ENCODE results near the gene BCAR1. TPM values are rescaled to one million over a fixed set of nuclear protein-coding genes. Genes with fewer than 3 reads are reported as not detected.

The BCAR1 gene
- total RNA-seq, 5 donors from 2014 or later (not counting 1 experiment from before 2014, with no cell fraction given): 0.49 to 1.6 (median 0.98) TPM

GRCh38 chr16:75248142-75248535 is 3.3 kb downstream of the BCAR1 start:
- peaks cover 0 to 17% of the 10 kb centered on the region in 2 experiments for H3K4me1 ChIP-seq (ENCODE audit: control insufficient read depth in 1 of 2, extremely low read depth in 1 of 2, insufficient read depth in 2 of 2, low read length in 2 of 2)
- no peaks in the 10 kb centered on the region for H3K36me3 Mint-ChIP-seq
- H3K27ac ChIP-seq (ENCODE audit: low read length): no peak overlapping the region
- H3K36me3 ChIP-seq (ENCODE audit: control insufficient read depth in 2 of 2, extremely low read depth in 1 of 2, insufficient read depth in 1 of 2, low read length in 1 of 2): no peaks in the 10 kb centered on the region
- 71% methylated on average over 12 of the region's 13 CpGs for WGBS (ENCODE audit: insufficient coverage)
- H3K9me3 Mint-ChIP-seq: no peaks in the 10 kb centered on the region
- H3K4me3 Mint-ChIP-seq: no peak overlapping the region
- DNase-seq: no peak
- no peak overlapping the region for H3K27ac Mint-ChIP-seq
- no peak for ATAC-seq (replicated peaks in 1 of 4)
- CTCF ChIA-PET: no interaction called here
- no peaks in the 10 kb centered on the region for H3K9me3 ChIP-seq
- H3K4me1 Mint-ChIP-seq: peaks cover 9 to 12% (median 10%) of the 10 kb centered on the region in 3 donors
- no peak overlapping the region for H3K4me3 ChIP-seq (ENCODE audit: control insufficient read depth in 1 of 2, extremely low read depth in 1 of 2, low read length in 1 of 2)
- POLR2A ChIA-PET: no interaction called here
- peaks cover 4 to 40% of the 10 kb centered on the region in 2 donors for H3K27me3 Mint-ChIP-seq
- H3K27me3 ChIP-seq (replicated peaks in 1 of 2; ENCODE audit: control insufficient read depth in 2 of 2, extremely low read depth in 1 of 2, insufficient read depth in 2 of 2, low read length in 1 of 2): peaks cover 0 to 67% of the 10 kb centered on the region in 2 experiments

DNA sequence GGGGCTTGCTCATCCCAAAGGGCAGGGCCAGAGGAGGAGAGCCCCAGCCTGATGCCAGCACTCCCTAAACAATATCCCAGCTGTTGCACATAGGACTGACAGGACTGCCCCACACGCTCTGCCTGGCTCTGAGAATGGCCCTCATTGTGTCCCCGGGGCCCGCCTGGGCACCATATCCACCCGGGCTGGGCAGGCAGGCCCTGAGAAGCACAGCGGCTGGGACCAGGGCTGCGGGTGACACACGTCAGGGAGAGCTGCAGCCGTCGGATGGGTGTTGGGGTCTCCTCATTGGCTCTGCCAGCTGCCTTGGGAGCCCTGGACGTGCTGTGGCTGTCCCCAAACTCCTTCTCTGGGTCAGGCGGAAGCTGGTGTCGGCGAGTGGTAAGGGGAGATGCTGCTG is 4.2 kb downstream of the BCAR1 start:
- H3K27me3 ChIP-seq (replicated peaks in 1 of 2; ENCODE audit: control insufficient read depth in 2 of 2, extremely low read depth in 1 of 2, insufficient read depth in 2 of 2, low read length in 1 of 2): peaks cover 0 to 58% of the 10 kb centered on the region in 2 experiments
- H3K36me3 ChIP-seq (ENCODE audit: control insufficient read depth in 2 of 2, extremely low read depth in 1 of 2, insufficient read depth in 1 of 2, low read length in 1 of 2): no peaks in the 10 kb centered on the region
- no peak for DNase-seq
- H3K27ac ChIP-seq (ENCODE audit: low read length): no peak overlapping the region
- CTCF ChIA-PET: no interaction called here
- ATAC-seq (replicated peaks in 1 of 4): no peak
- POLR2A ChIA-PET: no interaction called here
- Mint-ChIP-seq H3K4me1 (peaks cover 9 to 12% (median 10%) of the 10 kb centered on the region in 3 donors), H3K9me3 (no peaks in the 10 kb centered on the region), H3K27ac (no peak overlapping the region), H3K27me3 (peaks cover 4 to 35% of the 10 kb centered on the region in 2 donors), H3K36me3 (no peaks in the 10 kb centered on the region), H3K4me3 (no peak overlapping the region)
- H3K4me1 ChIP-seq (ENCODE audit: control insufficient read depth in 1 of 2, extremely low read depth in 1 of 2, insufficient read depth in 2 of 2, low read length in 2 of 2): peaks cover 0 to 16% of the 10 kb centered on the region in 2 experiments
- no peaks in the 10 kb centered on the region for H3K9me3 ChIP-seq
- no peak overlapping the region for H3K4me3 ChIP-seq (ENCODE audit: control insufficient read depth in 1 of 2, extremely low read depth in 1 of 2, low read length in 1 of 2)
- WGBS (ENCODE audit: insufficient coverage): 91% methylated on average over 13 of the region's 13 CpGs

DNA sequence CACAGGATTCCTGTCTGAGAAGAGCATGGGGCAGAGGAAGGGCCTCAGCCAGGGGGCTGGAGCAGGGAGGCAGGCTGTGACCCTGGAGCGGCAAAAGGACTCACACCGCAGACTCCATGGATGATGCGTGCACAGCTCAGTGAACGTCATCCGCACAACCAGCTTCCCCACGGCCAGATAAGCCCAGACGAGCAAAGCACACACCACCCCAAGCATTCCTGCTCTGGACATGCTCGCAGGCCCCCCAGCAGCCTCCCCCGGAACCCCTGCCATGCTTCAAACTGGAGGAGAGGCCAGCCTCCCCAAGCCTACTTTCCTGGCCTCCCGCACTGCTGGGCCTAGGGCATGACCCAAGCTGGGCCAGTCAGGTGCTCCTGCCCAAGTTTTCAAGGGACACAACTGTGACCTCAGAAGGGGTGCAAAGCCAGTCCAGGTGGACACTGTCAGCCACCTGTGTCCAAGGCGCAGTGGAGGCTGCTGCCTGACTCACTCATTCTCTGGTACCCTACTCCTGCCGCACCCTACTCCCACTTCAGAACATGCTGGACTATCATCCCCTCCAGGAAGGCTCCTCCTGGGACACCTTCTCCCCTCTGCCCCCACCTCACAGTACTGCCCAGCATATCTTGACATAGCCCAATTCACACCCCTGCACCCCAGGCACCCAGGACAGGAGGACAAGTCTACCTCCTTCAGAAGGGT is 4.8 kb downstream of the BCAR1 start:
- H3K36me3 ChIP-seq (ENCODE audit: control insufficient read depth in 2 of 2, extremely low read depth in 1 of 2, insufficient read depth in 1 of 2, low read length in 1 of 2): no peaks in the 10 kb centered on the region
- peaks cover 0 to 52% of the 10 kb centered on the region in 2 experiments for H3K27me3 ChIP-seq (replicated peaks in 1 of 2; ENCODE audit: control insufficient read depth in 2 of 2, extremely low read depth in 1 of 2, insufficient read depth in 2 of 2, low read length in 1 of 2)
- no peaks in the 10 kb centered on the region for H3K9me3 ChIP-seq
- peaks cover 6 to 9% (median 6%) of the 10 kb centered on the region in 3 donors for H3K4me1 Mint-ChIP-seq
- H3K27ac ChIP-seq (ENCODE audit: low read length): no peak overlapping the region
- no peak for DNase-seq
- H3K36me3 Mint-ChIP-seq: no peaks in the 10 kb centered on the region
- H3K9me3 Mint-ChIP-seq: no peaks in the 10 kb centered on the region
- H3K27me3 Mint-ChIP-seq: peaks cover 4 to 29% of the 10 kb centered on the region in 2 donors
- CTCF ChIA-PET: no interaction called here
- H3K27ac Mint-ChIP-seq: no peak overlapping the region
- H3K4me1 ChIP-seq (ENCODE audit: control insufficient read depth in 1 of 2, extremely low read depth in 1 of 2, insufficient read depth in 2 of 2, low read length in 2 of 2): peaks cover 0 to 10% of the 10 kb centered on the region in 2 experiments
- no peak for ATAC-seq (replicated peaks in 1 of 4)
- WGBS (ENCODE audit: insufficient coverage): 90% methylated on average over 11 of the region's 12 CpGs
- no peak overlapping the region for H3K4me3 ChIP-seq (ENCODE audit: control insufficient read depth in 1 of 2, extremely low read depth in 1 of 2, low read length in 1 of 2)
- no peak overlapping the region for H3K4me3 Mint-ChIP-seq
- POLR2A ChIA-PET: no interaction called here

GRCh38 chr16:75244844-75245758 is 6.3 kb downstream of the BCAR1 start:
- Mint-ChIP-seq H3K27ac (no peak overlapping the region), H3K36me3 (no peaks in the 10 kb centered on the region), H3K9me3 (no peaks in the 10 kb centered on the region), H3K4me1 (peaks cover 3 to 9% (median 3%) of the 10 kb centered on the region in 3 donors), H3K4me3 (no peak overlapping the region), H3K27me3 (peaks cover 4 to 23% of the 10 kb centered on the region in 2 donors)
- DNase-seq: no peak
- ChIA-PET CTCF (no interaction called here), POLR2A (no interaction called here)
- H3K27ac ChIP-seq (ENCODE audit: low read length): no peak overlapping the region
- no peak overlapping the region for H3K4me3 ChIP-seq (ENCODE audit: control insufficient read depth in 1 of 2, extremely low read depth in 1 of 2, low read length in 1 of 2)
- peaks cover 0 to under 1% of the 10 kb centered on the region in 2 experiments for H3K4me1 ChIP-seq (ENCODE audit: control insufficient read depth in 1 of 2, extremely low read depth in 1 of 2, insufficient read depth in 2 of 2, low read length in 2 of 2)
- H3K9me3 ChIP-seq: no peaks in the 10 kb centered on the region
- H3K27me3 ChIP-seq (replicated peaks in 1 of 2; ENCODE audit: control insufficient read depth in 2 of 2, extremely low read depth in 1 of 2, insufficient read depth in 2 of 2, low read length in 1 of 2): peaks cover 0 to 40% of the 10 kb centered on the region in 2 experiments
- no peak for ATAC-seq (replicated peaks in 1 of 4)
- no peaks in the 10 kb centered on the region for H3K36me3 ChIP-seq (ENCODE audit: control insufficient read depth in 2 of 2, extremely low read depth in 1 of 2, insufficient read depth in 1 of 2, low read length in 1 of 2)
- WGBS (ENCODE audit: insufficient coverage): 79% methylated on average over 21 of the region's 25 CpGs

DNA sequence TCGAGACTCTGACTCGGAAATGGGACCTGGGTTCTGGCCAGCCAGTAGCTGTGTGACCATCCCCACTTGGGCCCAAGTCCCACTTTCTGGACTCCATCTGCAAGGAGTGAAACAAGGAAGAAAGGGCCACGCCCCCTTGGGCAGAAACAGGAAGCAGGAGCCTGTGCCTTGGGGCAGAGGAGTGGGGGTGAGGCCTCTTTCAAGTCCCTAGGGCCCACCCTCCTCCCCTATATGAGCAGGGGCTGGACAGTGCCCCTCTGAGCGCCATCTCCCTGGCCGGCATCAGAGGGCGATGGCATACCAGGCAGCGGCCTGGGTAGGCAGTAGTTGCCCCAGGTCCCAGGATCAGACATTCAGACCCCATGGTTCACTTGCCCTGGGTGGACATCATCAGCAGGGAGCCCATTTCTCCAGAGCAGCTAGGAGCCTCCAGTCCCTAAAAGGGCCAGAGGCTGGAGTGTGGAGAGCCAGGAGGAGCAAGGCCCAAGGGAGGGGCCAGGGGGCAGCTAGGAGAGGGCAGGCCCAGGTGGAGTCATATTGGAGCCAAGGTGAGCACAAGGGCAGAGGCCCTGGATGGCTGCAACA is 7.1 kb downstream of the BCAR1 start:
- H3K4me3 ChIP-seq (ENCODE audit: control insufficient read depth in 1 of 2, extremely low read depth in 1 of 2, low read length in 1 of 2): no peak overlapping the region
- no peaks in the 10 kb centered on the region for H3K9me3 ChIP-seq
- Mint-ChIP-seq H3K27ac (no peak overlapping the region), H3K36me3 (no peaks in the 10 kb centered on the region), H3K9me3 (no peaks in the 10 kb centered on the region), H3K4me3 (no peak overlapping the region), H3K27me3 (peaks cover 4 to 15% of the 10 kb centered on the region in 2 donors), H3K4me1 (peaks cover 0 to 9% (median 0%) of the 10 kb centered on the region in 3 donors)
- ChIA-PET CTCF (no interaction called here), POLR2A (no interaction called here)
- ATAC-seq (replicated peaks in 1 of 4) (no peak), DNase-seq (no peak)
- no peak overlapping the region for H3K27ac ChIP-seq (ENCODE audit: low read length)
- no peaks in the 10 kb centered on the region for H3K36me3 ChIP-seq (ENCODE audit: control insufficient read depth in 2 of 2, extremely low read depth in 1 of 2, insufficient read depth in 1 of 2, low read length in 1 of 2)
- H3K27me3 ChIP-seq (replicated peaks in 1 of 2; ENCODE audit: control insufficient read depth in 2 of 2, extremely low read depth in 1 of 2, insufficient read depth in 2 of 2, low read length in 1 of 2): peaks cover 0 to 32% of the 10 kb centered on the region in 2 experiments
- H3K4me1 ChIP-seq (ENCODE audit: control insufficient read depth in 1 of 2, extremely low read depth in 1 of 2, insufficient read depth in 2 of 2, low read length in 2 of 2): no peaks in the 10 kb centered on the region
- 96% methylated on average over 4 of the region's 7 CpGs for WGBS (ENCODE audit: insufficient coverage)

- no peaks in the 10 kb centered on the region for H3K9me3 ChIP-seq
- ChIA-PET CTCF (no interaction called here), POLR2A (no interaction called here)
- no peak overlapping the region for H3K4me3 ChIP-seq (ENCODE audit: control insufficient read depth in 1 of 2, extremely low read depth in 1 of 2, low read length in 1 of 2)
- ATAC-seq (replicated peaks in 1 of 4) (no peak), DNase-seq (no peak)
- Mint-ChIP-seq H3K36me3 (no peaks in the 10 kb centered on the region), H3K9me3 (no peaks in the 10 kb centered on the region), H3K27me3 (peaks cover 4 to 12% of the 10 kb centered on the region in 2 donors), H3K4me3 (no peak overlapping the region), H3K4me1 (peaks cover 0 to 9% (median 0%) of the 10 kb centered on the region in 3 donors), H3K27ac (no peak overlapping the region)
- H3K27me3 ChIP-seq (replicated peaks in 1 of 2; ENCODE audit: control insufficient read depth in 2 of 2, extremely low read depth in 1 of 2, insufficient read depth in 2 of 2, low read length in 1 of 2): peaks cover 0 to 26% of the 10 kb centered on the region in 2 experiments
- no peaks in the 10 kb centered on the region for H3K36me3 ChIP-seq (ENCODE audit: control insufficient read depth in 2 of 2, extremely low read depth in 1 of 2, insufficient read depth in 1 of 2, low read length in 1 of 2)
- H3K27ac ChIP-seq (ENCODE audit: low read length): no peak overlapping the region
- 84% methylated on average over 5 of the region's 20 CpGs for WGBS (ENCODE audit: insufficient coverage)
- no peaks in the 10 kb centered on the region for H3K4me1 ChIP-seq (ENCODE audit: control insufficient read depth in 1 of 2, extremely low read depth in 1 of 2, insufficient read depth in 2 of 2, low read length in 2 of 2)
Measured at GRCh38 chr16:75243667-75244224, 7.7 kb downstream of the BCAR1 start.
